Neutrophil (primary cell): ENCODE measurements around the gene KCNH1.

Experiments
- H3K27ac ChIP-seq: fragments of 200-600 bp; sonication (generic); 2 replicates; pipeline ENCODE4 v1.5.1; 2016; ENCODE audit warnings: mild to moderate bottlenecking, moderate library complexity
- H3K27me3 ChIP-seq: fragments of 200-600 bp; sonication (generic); 2 replicates; pipeline ENCODE4 v1.6.0; 2016; ENCODE audit warnings: mild to moderate bottlenecking
- H3K36me3 ChIP-seq: fragments of 200-600 bp; sonication (generic); 2 replicates; pipeline ENCODE4 v1.5.1; 2017
- H3K4me1 ChIP-seq, 2 experiments: fragments of 200-600 bp in 1 of 2; sonication (generic) in 1 of 2; 1 replicate in 1 of 2; 2 replicates in 1 of 2; pipeline versions ENCODE4 v1.5.1 to v1.6.1; 2013 to 2016; ENCODE audit warnings: low read depth in 1 of 2, low read length in 1 of 2, mild to moderate bottlenecking in 1 of 2, moderate library complexity in 1 of 2; ENCODE audit not compliant: control insufficient read depth in 1 of 2, insufficient read depth in 1 of 2
- H3K4me3 ChIP-seq, 2 experiments: fragments of 200-600 bp in 1 of 2; sonication (generic) in 1 of 2; 1 replicate in 1 of 2; 2 replicates in 1 of 2; pipeline ENCODE4 v1.5.1; 2013 to 2016; ENCODE audit warnings: low read depth in 1 of 2, low read length in 1 of 2, mild to moderate bottlenecking in 1 of 2, moderate library complexity in 1 of 2
- H3K9me3 ChIP-seq: fragments of 200-600 bp; sonication (generic); 2 replicates; pipeline ENCODE4 v1.5.1; 2016
- CTCF ChIP-seq: fragments of 200-600 bp; sonication (generic); IDR thresholded peaks from 2 replicates; pipeline ENCODE4 v1.5.1; 2016; ENCODE audit warnings: antibody characterized with exemption

The KCNH1 gene

GRCh38 chr1:210739627-210740026 is 394.3 kb downstream of the KCNH1 start:
- Histone ChIP-seq H3K36me3 (no peaks in the 10 kb centered on the region), H3K27me3 (no peaks in the 10 kb centered on the region), H3K4me3 (no peak overlapping the region), H3K4me1 (no peaks in the 10 kb centered on the region), H3K9me3 (no peaks in the 10 kb centered on the region), H3K27ac (no peak overlapping the region)
- no peak for TF ChIP-seq CTCF

GRCh38 chr1:210738256-210738655 is 395.7 kb downstream of the KCNH1 start:
- no peak overlapping the region for H3K4me3 ChIP-seq
- no peak overlapping the region for H3K27ac ChIP-seq
- H3K4me1 ChIP-seq: no peaks in the 10 kb centered on the region
- H3K27me3 ChIP-seq: no peaks in the 10 kb centered on the region
- H3K9me3 ChIP-seq: no peaks in the 10 kb centered on the region
- no peak for TF ChIP-seq CTCF
- H3K36me3 ChIP-seq: no peaks in the 10 kb centered on the region

GRCh38 chr1:210736713-210737112 is 397.2 kb downstream of the KCNH1 start:
- Histone ChIP-seq H3K9me3 (no peaks in the 10 kb centered on the region), H3K27ac (no peak overlapping the region), H3K4me1 (no peaks in the 10 kb centered on the region), H3K27me3 (no peaks in the 10 kb centered on the region), H3K36me3 (no peaks in the 10 kb centered on the region), H3K4me3 (no peak overlapping the region)
- TF ChIP-seq CTCF: no peak

GRCh38 chr1:210731597-210731996 is 402.4 kb downstream of the KCNH1 start:
- H3K4me1 ChIP-seq: peaks cover 0 to 8% of the 10 kb centered on the region in 2 experiments
- H3K27ac ChIP-seq: no peak overlapping the region
- no peak for TF ChIP-seq CTCF
- H3K36me3 ChIP-seq: no peaks in the 10 kb centered on the region
- H3K9me3 ChIP-seq: no peaks in the 10 kb centered on the region
- no peaks in the 10 kb centered on the region for H3K27me3 ChIP-seq
- H3K4me3 ChIP-seq: no peak overlapping the region

GRCh38 chr1:210731193-210731592 is 402.8 kb downstream of the KCNH1 start:
- H3K4me3 ChIP-seq: no peak overlapping the region
- H3K9me3 ChIP-seq: no peaks in the 10 kb centered on the region
- no peak overlapping the region for H3K27ac ChIP-seq
- H3K27me3 ChIP-seq: no peaks in the 10 kb centered on the region
- TF ChIP-seq CTCF: no peak
- no peaks in the 10 kb centered on the region for H3K36me3 ChIP-seq
- H3K4me1 ChIP-seq: peaks cover 0 to 8% of the 10 kb centered on the region in 2 experiments

- H3K4me3 ChIP-seq: no peak overlapping the region
Observed at GRCh38 chr1:210730023-210730422, 403.9 kb downstream of the KCNH1 start.

More at GRCh38 chr1:210730023-210730422, 403.9 kb downstream of the KCNH1 start:
- Histone ChIP-seq H3K9me3 (no peaks in the 10 kb centered on the region), H3K27me3 (no peaks in the 10 kb centered on the region), H3K4me1 (peaks cover 0 to 8% of the 10 kb centered on the region in 2 experiments), H3K36me3 (no peaks in the 10 kb centered on the region), H3K27ac (no peak overlapping the region)
- TF ChIP-seq CTCF: no peak
